Chondrocyte (in vitro differentiated cells): ENCODE data around the gene COTL1. TPM values are rescaled to one million over a fixed set of nuclear protein-coding genes. Genes with fewer than 3 reads are reported as not detected.

Experiments used
- DNase-seq: peaks from one replicate; pipeline ENCODE4 v3.0.0; 2021; ENCODE audit warnings: mixed read lengths, low spot score
- H3K27ac Mint-ChIP-seq: one replicate; pipeline ENCODE4 v1.8.0; 2021; ENCODE audit warnings: mild to moderate bottlenecking, moderate library complexity, mixed read lengths; ENCODE audit not compliant: unreplicated experiment
- H3K27me3 Mint-ChIP-seq: 2 replicates; pipeline ENCODE4 v1.8.0; 2021; ENCODE audit warnings: low read depth, mixed read lengths
- H3K36me3 Mint-ChIP-seq: 2 replicates; pipeline ENCODE4 v1.8.0; 2021; ENCODE audit warnings: low read depth, mixed read lengths
- H3K4me1 Mint-ChIP-seq: 2 replicates; pipeline ENCODE4 v1.8.0; 2021; ENCODE audit warnings: low read depth, mild to moderate bottlenecking, mixed read lengths
- H3K4me3 Mint-ChIP-seq: one replicate; pipeline ENCODE4 v1.8.0; 2021; ENCODE audit warnings: mild to moderate bottlenecking, moderate library complexity, mixed read lengths; ENCODE audit not compliant: unreplicated experiment
- H3K9me3 Mint-ChIP-seq: 2 replicates; pipeline ENCODE4 v1.8.0; 2021; ENCODE audit warnings: low read depth, mixed read lengths
- total RNA-seq: library from RNA; stranded (reverse); gene quantifications from 3 replicates; pipeline ENCODE4 v1.2.1, GENCODE V29; 2021
- TF ChIP-seq, protein P1 (sequence below): fragments of 200-600 bp; sonication (generic); IDR thresholded peaks from 2 replicates; pipeline ENCODE4 v1.5.0; 2021; ENCODE audit warnings: antibody characterized with exemption, mild to moderate bottlenecking, moderate library complexity

Gene COTL1
- total RNA-seq, 1 donor from 2014 or later = 52.8 TPM

DNA sequence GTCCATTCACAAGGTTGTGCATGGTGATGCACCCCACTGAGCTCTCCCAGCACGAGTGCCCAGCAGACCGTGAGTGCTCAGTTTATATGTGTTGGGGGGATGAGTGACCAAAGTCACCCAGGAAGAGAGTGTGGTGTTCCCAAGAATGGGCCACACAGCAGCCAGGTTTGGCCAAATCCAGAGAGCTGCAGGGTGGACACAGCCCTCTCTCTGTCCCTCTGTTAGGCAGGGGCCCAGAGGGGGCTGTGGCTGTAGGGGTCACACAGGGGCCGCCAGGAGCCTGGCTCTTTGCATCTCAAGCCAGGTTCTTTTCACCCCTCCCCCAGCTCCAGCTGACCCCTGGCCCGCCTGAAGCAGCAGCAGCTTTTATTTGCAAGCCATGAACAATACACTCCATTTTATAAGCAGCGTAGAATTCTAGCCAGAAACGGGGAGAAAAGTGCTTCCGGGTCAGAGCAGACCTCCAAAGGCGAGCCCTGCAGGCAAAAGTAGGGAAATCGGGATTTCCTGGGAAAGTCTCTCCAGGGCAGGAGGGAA is 13.3 kb downstream of the COTL1 start:
- Mint-ChIP-seq H3K27ac (no peak overlapping the region), H3K27me3 (no peaks in the 10 kb centered on the region), H3K36me3 (peaks cover 3% of the 10 kb centered on the region), H3K9me3 (peaks cover 3% of the 10 kb centered on the region), H3K4me3 (no peak overlapping the region), H3K4me1 (peaks cover 41% of the 10 kb centered on the region)
- TF ChIP-seq, protein P1, sequence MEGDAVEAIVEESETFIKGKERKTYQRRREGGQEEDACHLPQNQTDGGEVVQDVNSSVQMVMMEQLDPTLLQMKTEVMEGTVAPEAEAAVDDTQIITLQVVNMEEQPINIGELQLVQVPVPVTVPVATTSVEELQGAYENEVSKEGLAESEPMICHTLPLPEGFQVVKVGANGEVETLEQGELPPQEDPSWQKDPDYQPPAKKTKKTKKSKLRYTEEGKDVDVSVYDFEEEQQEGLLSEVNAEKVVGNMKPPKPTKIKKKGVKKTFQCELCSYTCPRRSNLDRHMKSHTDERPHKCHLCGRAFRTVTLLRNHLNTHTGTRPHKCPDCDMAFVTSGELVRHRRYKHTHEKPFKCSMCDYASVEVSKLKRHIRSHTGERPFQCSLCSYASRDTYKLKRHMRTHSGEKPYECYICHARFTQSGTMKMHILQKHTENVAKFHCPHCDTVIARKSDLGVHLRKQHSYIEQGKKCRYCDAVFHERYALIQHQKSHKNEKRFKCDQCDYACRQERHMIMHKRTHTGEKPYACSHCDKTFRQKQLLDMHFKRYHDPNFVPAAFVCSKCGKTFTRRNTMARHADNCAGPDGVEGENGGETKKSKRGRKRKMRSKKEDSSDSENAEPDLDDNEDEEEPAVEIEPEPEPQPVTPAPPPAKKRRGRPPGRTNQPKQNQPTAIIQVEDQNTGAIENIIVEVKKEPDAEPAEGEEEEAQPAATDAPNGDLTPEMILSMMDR = no peak
- no peak for DNase-seq

DNA sequence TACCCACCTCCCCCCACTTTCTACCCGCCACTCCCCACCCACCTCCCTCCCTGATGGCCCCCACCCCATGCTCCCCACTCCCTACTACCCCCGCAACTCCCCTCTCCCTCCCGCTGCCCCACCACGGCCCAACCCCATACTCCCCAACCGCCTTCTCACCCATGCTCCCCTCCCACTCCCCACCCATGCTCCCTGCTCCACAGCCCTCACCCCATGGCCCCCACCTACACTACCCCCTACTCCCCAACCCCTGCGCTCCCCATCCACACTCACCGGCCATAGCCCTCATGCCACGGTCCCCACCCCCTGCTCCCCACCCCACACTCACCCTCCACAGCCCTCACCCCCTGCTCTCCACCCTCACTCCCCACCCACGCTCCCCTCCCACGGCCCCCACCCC is 13.9 kb downstream of the COTL1 start:
- H3K36me3 Mint-ChIP-seq = peaks cover 3% of the 10 kb centered on the region
- DNase-seq = no peak
- peak overlapping the region; percentile 65 for H3K27ac Mint-ChIP-seq
- TF ChIP-seq, protein P1 = no peak
- peaks cover 3% of the 10 kb centered on the region for H3K9me3 Mint-ChIP-seq
- H3K4me1 Mint-ChIP-seq = peaks cover 47% of the 10 kb centered on the region
- no peak overlapping the region for H3K4me3 Mint-ChIP-seq
- no peaks in the 10 kb centered on the region for H3K27me3 Mint-ChIP-seq

DNA sequence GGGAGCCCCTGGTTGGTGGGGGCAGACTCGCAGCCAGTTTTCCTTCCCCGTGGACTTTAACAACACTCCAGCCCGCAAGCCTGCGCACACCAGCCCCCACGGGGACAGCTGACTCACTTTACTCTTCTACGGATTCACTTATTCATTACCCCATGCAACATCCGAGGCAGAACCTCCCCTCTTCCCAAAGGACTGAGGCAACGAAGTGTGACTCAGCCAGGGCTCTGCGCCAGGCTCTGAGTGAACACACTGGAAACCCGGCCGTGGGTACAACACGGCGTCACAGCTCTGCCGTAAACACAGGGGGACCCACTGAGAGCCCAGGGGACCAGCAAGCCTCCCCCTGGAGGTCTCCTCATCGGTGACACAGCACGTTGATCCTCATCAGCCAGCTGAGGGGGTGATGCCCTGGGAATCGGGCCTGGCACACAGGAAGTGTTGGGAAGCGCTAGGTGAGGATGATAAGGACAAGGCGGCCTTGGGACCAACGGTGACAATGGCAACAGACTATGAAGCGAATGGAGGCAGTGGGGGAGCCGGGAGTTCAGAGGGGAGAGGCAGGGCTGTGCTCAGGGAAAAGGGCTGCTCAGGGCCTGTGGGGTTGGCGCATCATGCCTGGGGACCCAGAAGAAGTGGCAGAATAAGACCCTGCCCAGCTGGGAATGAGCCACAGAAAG is 14.6 kb downstream of the COTL1 start:
- Mint-ChIP-seq H3K4me3 (peak overlapping the region; percentile 63), H3K36me3 (peaks cover 3% of the 10 kb centered on the region), H3K27me3 (no peaks in the 10 kb centered on the region), H3K9me3 (peaks cover 3% of the 10 kb centered on the region), H3K4me1 (peaks cover 48% of the 10 kb centered on the region), H3K27ac (peak overlapping the region; percentile 98)
- DNase-seq = no peak
- TF ChIP-seq, protein P1 = no peak

DNA sequence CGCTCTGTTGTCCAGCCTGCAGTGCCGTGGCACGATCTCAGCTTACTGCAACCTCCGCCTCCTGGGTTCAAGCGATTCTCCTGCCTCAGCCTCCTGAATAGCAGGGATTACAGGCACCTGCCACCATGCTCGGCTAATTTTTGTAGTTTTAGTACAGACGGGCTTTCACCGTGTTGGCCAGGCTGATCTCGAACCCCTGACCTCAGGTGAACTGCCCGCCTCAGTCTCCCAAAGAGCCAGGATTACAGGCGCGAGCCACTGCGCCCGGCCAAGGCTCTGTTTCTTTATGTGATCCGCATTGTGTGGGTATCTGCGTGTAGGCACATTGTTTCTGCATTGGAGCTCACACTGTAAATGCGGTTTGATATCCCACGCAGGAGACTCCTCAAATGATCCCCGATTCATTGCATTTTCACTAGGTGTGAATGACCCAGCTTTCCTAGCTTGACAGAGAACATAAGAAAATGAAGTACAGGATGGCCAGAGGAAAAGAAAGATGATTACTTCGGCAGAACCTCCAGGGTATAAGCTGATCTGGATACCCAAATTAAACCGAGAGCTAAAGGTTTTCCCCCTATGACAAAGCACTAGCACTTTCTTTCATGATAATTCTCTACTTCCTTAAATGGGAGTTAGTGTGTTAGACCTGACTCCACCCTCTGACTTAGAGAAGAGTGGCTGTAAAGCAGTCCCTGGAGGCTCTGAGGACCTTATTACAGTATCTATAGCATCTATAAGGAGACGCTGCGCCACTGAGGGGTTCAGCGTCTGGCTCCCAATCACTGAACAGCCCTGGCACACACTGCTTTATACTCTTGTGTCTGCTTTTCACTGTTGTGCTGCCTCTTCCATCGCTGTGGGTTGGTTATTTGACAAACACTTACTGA is 17.3 kb downstream of the COTL1 start:
- DNase-seq = no peak
- Mint-ChIP-seq H3K4me1 (peaks cover 59% of the 10 kb centered on the region), H3K9me3 (peaks cover 3% of the 10 kb centered on the region), H3K27ac (peak overlapping the region; percentile 98), H3K36me3 (peaks cover 4% of the 10 kb centered on the region), H3K4me3 (no peak overlapping the region), H3K27me3 (no peaks in the 10 kb centered on the region)
- TF ChIP-seq, protein P1 = no peak

DNA sequence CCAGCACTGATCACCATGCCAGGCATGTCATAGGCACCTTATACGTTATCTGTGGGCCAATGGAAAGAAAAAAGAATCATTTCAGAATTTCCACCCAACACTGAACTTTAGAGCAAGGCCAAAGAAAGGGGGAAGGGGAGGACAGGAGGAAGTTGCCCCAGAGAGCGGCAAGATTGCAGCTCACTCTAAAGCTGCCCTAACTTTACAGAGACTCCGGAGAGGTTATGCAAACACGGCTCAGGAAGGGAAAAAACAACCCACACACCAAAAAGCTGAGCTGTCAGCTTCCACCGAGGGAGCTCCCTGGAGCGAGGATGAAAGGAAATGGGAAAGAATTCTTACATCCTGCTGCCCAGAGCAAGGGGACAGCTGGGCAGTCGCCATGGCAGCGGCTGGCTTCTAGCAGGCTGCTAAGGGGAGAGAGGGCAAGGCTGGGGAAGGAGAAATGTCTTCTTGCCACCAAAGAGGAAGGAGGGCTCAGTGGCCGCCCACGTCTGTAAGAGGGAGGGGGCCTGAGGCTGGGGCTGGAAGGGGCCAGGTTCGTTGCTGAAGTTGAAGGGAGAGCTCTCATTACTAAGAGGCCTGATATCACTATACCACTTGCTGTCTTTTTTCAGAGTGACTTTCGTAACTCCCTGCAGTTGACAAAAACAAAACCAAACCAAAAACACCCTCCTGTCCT is 18.2 kb downstream of the COTL1 start:
- Mint-ChIP-seq H3K36me3 (peaks cover 5% of the 10 kb centered on the region), H3K9me3 (no peaks in the 10 kb centered on the region), H3K4me1 (peaks cover 59% of the 10 kb centered on the region), H3K27me3 (no peaks in the 10 kb centered on the region), H3K4me3 (peak overlapping the region; percentile 37), H3K27ac (peak overlapping the region; percentile 98)
- no peak for DNase-seq
- TF ChIP-seq, protein P1 = no peak
